Activated CD4-positive, alpha-beta T cell treated with anti-CD3 and anti-CD28 coated beads for 24 hours (primary cell): ENCODE measurements around the gene MPDU1.
"Not testable (repeated sequence)": the region's sequence is repeated elsewhere in the genome, so short reads cannot be mapped to it uniquely, and the experiment has no call there.

Experiments
- DNase-seq, 2 donors: peaks; one replicate each; pipeline ENCODE4 v3.0.0-alpha.2; 2020; ENCODE audit warnings: low read depth in 2 of 2

MPDU1 gene

GRCh38 chr17:7580604-7581575 is 2.8 kb upstream of the MPDU1 start:
- DNase-seq, result no peak

DNA sequence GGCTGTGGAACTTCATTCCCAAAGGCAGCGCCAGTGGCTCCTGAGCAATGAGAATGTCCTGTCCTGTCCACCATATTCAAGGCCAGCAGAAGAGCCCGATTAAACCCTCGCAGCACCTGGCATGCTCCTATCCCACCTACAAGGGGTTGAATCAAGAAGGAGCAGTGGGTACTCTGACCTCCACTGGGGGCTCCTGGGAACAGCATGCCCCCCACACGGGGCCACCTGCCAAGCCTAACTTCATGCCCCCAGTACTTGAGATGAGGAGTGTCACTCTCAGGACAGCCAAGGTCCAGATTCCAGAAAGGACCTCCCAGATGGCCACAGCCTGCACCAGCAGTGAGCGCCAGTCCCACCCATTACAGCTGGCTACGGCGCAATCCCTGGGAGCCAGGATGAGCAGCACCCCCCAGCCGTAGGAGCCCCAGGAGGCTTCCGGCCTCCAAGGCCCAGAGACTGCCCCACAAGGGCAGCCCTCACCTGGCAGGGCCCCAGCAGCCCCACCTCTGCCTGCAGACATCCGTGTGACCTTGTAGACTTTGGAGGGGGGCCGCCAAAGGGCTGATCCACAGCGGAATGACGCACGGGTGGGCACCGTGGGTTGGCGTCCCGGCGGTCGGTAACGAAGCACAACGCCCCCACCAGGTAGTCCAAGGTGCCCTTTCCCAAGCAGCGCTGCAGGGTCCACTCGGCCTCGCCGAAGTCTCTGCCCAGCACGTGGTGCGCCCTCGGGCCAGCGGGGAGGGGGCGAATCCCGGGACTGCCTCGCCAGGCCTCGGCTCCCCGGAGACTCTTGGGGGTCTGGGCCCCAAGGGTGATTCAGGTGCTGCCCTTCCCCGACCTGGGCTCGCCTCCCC is 1.0 kb upstream of the MPDU1 start:
- no peak for DNase-seq

GRCh38 chr17:7586673-7587419 is 3.2 kb downstream of the MPDU1 start:
- DNase-seq, result no peak

- no peak for DNase-seq
Measured at GRCh38 chr17:7587420-7588151, 3.9 kb downstream of the MPDU1 start.

DNA sequence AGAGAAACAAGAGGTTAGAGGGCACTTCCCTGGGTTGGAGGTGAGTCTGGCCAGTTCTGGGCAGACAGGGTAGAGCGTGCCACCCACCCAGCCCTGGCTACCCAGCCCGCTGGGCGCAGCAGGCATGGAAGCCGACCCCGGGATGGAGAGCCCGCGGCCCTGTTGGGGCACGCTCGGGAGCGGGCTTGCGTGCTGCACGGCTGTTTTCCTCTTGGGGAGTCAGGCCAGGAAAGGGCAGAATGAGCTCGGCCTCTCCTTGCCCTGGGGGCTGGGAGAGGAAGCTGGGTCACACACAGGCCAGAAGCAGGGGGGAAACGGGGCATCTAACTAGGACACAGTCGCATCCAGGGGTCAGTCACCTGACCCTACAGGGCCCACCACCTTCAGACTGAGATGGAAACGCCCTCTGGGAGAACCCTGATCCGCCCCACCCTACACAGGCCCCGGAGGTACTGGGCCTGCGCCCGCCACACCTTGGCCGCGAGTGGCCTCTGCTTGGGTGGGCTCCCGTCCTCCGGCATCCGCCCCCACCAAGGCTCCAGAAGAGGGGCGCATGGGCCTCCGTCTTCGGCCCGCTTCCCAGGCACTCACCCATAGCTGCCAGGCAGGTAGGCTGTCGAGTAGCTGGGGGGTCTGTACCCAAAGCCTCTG is 5.0 kb downstream of the MPDU1 start:
- no peak for DNase-seq

DNA sequence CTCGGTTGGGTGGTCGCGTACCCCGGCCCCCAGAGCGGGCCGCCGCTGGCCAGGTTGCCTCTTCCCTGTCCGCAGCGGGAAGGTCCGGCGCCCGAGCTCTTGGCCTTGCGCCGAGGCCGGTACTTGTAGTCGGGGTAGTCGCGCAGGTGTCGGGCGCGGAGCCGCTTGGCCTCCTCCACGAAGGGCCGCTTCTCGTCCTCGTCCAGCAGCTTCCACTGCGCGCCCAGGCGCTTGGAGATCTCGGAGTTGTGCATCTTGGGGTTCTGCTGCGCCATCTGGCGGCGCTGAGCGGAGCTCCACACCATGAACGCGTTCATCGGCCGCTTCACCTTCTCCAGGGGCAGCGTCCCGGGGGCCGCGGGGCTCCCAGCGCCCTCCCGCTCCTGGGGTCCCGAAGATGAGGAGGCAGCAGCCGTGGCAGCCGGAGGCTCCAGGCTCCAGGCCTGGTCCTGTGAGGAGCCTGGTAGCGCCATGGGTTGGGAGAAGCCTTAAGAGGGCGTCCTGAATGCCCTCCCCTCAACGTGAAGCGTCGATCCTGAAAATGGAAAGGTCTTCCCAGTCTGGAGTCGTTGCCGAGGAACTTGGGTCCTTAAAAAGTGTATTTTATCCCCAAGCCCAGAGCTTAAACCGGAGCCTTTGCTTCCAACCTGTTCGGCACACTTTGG is 5.7 kb downstream of the MPDU1 start:
- peak; percentile 49 to 60 for DNase-seq

DNA sequence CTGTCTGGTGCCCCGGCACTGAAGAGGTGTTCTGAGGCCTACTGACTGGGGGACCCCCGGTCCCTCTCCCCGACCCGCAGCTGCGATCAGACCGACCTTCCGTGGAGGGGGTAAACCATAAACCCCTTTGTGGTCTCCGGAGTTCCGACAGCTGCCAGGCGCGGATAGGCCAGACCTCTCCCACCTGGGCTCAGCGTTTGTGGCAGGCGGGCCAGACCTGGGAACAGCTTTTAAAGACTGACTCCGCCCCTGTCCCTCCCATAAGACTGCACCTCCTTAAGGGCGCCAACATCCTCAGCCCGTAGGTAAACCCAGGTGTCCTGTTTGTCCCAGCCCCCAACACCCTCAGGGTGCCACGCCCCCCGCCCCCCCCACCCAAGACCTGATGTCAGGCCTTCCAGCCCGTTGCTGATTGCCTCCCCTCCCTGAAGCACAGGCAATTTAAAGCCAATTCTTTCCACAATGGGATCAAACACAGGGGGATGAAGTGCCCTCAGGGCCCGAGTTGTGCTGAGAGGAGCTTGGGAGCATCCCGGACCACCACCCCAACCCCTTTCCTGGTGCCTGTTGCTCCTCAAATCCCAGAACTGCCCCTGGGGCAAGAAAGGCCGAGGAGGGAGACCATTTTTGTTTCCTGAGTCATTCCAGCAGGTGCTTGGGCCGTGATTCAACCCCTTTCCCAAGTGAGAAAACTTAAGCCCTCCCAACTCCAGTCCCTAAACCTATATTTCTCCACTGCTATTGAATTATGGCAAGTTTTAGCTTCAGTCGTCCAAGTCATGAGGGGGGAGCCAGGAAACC is 6.4 kb downstream of the MPDU1 start, which contains the start of gene SOX15:
Gene SOX15 (minus strand): TSS at position 204 of the 801 bp plus-strand sequence. CDS start 418 bp downstream, outside the sequence.
- no peak for DNase-seq

DNA sequence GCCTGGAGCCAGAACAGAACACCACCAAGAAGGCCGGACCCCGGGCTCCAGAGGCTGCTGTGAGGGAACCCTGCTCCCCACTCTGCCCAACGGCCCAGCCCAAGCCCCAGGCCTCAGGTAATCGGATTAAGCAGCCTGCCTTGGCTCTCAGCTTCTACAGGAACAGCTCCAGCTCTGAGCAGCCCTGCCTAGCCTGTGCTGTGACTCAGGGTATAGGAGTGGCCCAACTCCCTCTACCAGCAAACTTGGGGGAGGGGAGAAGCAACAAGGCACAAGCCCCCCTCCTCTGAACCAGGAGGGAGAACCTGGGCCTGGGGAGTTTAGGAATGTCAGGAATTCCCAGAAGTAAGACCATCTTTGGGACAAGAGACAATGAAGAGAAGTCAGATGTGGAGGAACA is 7.1 kb downstream of the MPDU1 start:
- DNase-seq, result no peak

GRCh38 chr17:7591596-7591995 is 7.9 kb downstream of the MPDU1 start:
- no peak for DNase-seq

DNA sequence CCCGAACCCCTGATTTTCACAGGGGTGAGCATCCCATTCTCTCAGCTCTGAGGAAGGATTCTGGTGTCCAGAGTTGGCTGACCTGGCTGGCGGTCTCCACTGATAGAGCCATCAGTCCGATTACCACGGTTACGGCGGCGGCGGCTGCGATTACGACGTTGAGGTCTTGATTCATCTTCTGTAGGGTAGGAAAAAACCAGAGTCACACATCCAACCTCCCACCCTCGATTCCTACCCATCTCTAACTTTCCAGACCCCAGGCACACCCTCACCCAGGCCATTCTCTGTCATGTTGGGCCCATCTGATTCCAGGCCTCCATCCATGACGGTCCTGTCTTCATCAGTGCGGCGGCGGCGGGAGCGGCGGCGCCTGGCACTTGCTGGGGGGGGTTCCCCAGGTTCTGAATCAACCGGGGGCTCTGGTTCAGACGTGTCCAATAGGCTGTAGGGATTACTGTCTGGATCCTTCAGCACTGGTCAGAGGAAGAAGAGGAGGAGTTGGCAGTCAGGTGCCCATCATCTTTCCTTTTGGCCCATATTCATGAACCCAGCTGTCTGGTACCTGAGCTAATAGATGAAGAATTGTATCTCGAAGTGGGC is 8.9 kb downstream of the MPDU1 start:
- DNase-seq, result no peak

DNA sequence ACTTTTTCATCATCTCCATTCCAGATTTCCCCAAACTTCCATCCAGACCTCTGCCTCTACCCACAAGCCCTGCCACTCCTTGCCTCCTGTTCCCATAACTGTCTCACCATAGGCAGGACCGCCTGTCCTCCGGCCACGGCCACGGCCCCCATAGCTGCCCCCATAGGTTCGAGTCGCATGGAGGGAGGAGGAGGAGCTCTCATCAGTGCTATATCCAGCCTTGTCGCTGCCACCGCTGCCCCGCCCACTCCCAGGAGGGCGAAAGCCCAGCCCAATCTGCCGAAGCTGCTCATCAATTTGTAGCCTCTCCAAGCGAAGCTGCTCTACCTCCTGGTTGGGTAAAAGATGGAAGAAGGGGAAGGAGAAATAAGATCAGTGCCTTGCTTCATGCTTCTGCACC is 9.6 kb downstream of the MPDU1 start:
- no peak for DNase-seq

DNA sequence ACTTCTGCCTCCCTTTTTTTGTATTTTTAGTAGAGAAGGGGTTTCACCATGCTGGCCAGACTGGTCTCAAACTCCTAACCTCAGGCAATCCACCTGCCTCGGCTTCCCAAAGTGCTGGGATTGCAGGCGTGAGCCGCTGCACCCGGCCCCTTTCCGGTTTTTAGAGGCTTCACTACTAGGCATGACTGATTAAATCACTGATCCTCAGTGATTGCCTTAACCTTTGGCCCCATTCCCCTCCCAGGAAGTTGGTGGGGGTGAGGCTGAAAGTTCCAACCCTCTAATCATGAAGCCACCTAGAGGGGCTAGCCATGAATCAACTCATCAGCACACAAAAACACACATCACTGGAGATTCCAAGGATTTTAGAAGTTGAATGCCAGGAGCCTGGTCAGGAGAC is 13.9 kb downstream of the MPDU1 start:
- DNase-seq, result not testable (repeated sequence)

DNA sequence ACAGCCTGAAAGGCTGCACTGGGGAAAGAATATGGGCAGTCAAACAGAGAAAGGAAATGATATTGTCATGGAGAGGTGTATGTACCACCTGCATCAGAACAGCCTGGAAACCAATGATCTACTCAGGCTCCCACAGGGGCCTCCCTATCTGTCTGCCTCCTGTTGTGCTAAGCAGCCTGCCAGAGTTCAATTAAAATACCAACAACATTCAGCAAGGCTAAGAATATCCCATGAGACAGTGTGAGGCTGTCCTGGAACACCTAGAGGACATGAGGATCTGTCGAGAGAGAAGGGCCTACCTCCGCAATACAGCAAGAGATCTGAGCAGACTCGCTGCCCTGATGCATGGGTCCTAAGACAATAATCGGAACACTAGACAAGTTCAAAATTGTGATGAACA is 22.6 kb downstream of the MPDU1 start:
- DNase-seq, result no peak

- no peak for DNase-seq
Measured at GRCh38 chr17:7610641-7611040, 27.0 kb downstream of the MPDU1 start.

- no peak for DNase-seq
Measured at GRCh38 chr17:7611635-7612293, 28.1 kb downstream of the MPDU1 start.

DNA sequence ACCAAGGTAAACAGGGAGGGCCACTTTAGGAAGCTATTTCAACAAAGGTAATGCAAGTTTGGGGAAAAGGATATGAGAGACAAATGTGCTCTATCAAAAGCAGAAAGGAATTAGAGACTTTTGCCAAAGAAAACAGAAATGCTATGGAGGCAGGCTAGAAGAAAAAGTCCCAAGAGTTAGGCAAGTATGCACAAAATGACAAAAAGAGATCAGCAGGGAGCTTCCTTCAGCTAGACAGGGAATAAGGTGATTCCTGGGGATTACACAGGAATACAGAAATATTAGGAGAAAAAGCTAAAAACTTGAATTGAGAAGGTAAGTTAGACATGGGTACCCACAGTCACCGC is 28.6 kb downstream of the MPDU1 start:
- DNase-seq, result no peak

DNA sequence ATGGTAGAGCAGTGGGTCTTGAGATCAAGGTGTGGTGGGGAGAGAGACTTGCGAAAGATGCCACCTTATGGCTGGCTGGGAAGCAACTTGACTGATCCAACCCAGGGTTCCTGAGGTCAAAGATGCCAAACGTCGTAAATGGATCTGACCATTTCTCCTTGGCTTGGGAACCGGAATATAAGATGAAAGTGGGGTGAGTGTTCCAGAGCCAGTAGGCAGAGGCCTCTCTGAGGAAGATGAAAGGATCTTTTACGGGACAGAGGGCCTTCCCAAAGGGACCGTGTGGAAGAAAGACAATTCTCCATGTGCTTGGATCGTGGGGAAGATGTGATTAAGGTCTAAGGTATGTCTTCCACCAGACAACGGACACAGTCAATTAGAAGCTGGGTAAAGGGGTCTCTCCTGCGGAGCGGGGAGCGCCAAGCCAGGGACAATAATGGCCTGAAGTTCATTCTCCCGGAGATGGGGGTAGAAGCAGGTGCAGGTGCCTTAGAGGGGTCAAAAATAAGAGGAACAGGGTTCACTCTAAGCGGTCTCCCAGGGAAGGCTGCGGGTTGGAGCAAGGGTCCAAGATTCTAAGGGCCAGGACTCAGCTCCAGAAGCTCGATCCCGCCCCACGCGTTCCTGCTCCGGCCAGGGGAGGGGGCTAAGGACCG is 30.2 kb downstream of the MPDU1 start:
- no peak for DNase-seq
